MM.1S (cell line): Measurements from ENCODE around the gene MCUR1.

Experiments
- CTCF ChIP-seq: fragments of 300-600 bp; sonication (generic); IDR thresholded peaks from 2 replicates; pipeline ENCODE4 v1.5.1; 2016; ENCODE audit warnings: antibody characterized with exemption, low read length, mixed read lengths
- EZH2 ChIP-seq: fragments of 300-600 bp; sonication (generic); optimal IDR thresholded peaks from 2 replicates; pipeline ENCODE3; 2017; ENCODE audit warnings: low read depth, mild to moderate bottlenecking, antibody characterized with exemption, low read length, mixed read lengths
- EZH2phosphoT487 ChIP-seq: fragments of 300-600 bp; sonication (generic); IDR thresholded peaks from 2 replicates; pipeline ENCODE4 v1.6.1; 2018; ENCODE audit warnings: antibody characterized with exemption, low read length

GRCh38 chr6:13741365-13741764 is 73.0 kb downstream of the MCUR1 start:
- TF ChIP-seq EZH2 (no peak), CTCF (no peak), EZH2phosphoT487 (no peak)
